HepG2 (cell line): ENCODE data around the gene MYO3B. TPM values are rescaled to one million over a fixed set of nuclear protein-coding genes. Genes with fewer than 3 reads are reported as not detected.

Experiments used
- ARNTL ChIP-seq: sonication (generic); formaldehyde crosslinking; IDR thresholded peaks from 2 replicates; pipeline ENCODE4 v1.4.0; 2020; ENCODE audit warnings: mild to moderate bottlenecking, missing genetic modification reagents
- JARID2 ChIP-seq: sonication (generic); formaldehyde crosslinking; IDR thresholded peaks from 2 replicates; pipeline ENCODE4 v1.8.1; 2023; ENCODE audit warnings: missing genetic modification reagents, inconsistent platforms; ENCODE audit not compliant: insufficient replicate concordance
- LCORL ChIP-seq, 2 experiments: fragments of 450-650 bp in 1 of 2; sonication (generic) in 1 of 2; formaldehyde crosslinking in 1 of 2; IDR thresholded peaks; 2 replicates each; pipeline versions ENCODE4 v1.5.0 to v1.6.1; 2017 to 2020; ENCODE audit warnings: antibody characterized with exemption in 1 of 2, missing genetic modification reagents in 1 of 2
- MTF1 ChIP-seq: sonication (generic); formaldehyde crosslinking; IDR thresholded peaks from 2 replicates; pipeline ENCODE4 v1.5.0; 2020; ENCODE audit warnings: missing genetic modification reagents
- MYC ChIP-seq: sonication (generic); formaldehyde crosslinking; IDR thresholded peaks from 2 replicates; pipeline ENCODE4 v1.9.0; 2021; ENCODE audit warnings: missing genetic modification reagents, borderline replicate concordance
- SMARCE1 ChIP-seq: fragments of 450-650 bp; IDR thresholded peaks from 2 replicates; pipeline ENCODE4 v1.6.1; 2017; ENCODE audit warnings: borderline replicate concordance
- SOX13 ChIP-seq, 3 experiments: fragments of 450-650 bp in 1 of 3; sonication (generic) in 1 of 3; formaldehyde crosslinking in 1 of 3; IDR thresholded peaks in 2 of 3; conservative IDR thresholded peaks in 1 of 3; 2 replicates each; pipeline versions ENCODE4 v1.5.0 to v1.6.1; 2016 to 2020; ENCODE audit warnings: antibody characterized with exemption in 1 of 3, mild to moderate bottlenecking in 1 of 3, missing compliant biosample characterization in 1 of 3, missing genetic modification reagents in 1 of 3, moderate library complexity in 1 of 3
- TBX2 ChIP-seq: sonication (generic); formaldehyde crosslinking; IDR thresholded peaks from 2 replicates; pipeline ENCODE4 v1.5.0; 2020; ENCODE audit warnings: missing genetic modification reagents, mild to moderate bottlenecking, borderline replicate concordance
- TOE1 ChIP-seq: sonication (generic); formaldehyde crosslinking; IDR thresholded peaks from 2 replicates; pipeline ENCODE4 v1.4.0; 2020; ENCODE audit warnings: mild to moderate bottlenecking, missing genetic modification reagents
- TP53 ChIP-seq: sonication (generic); formaldehyde crosslinking; conservative IDR thresholded peaks from 2 replicates; pipeline ENCODE4 v1.4.0; 2020; ENCODE audit warnings: missing genetic modification reagents
- ZNF468 ChIP-seq: sonication (generic); formaldehyde crosslinking; IDR thresholded peaks from 2 replicates; pipeline ENCODE4 v1.8.0; 2022; ENCODE audit warnings: mild to moderate bottlenecking, moderate library complexity, missing genetic modification reagents
- ZNF777 ChIP-seq: sonication (generic); formaldehyde crosslinking; IDR thresholded peaks from 2 replicates; pipeline ENCODE4 v1.4.0; 2020; ENCODE audit warnings: missing genetic modification reagents
- polyA plus RNA-seq, 8 experiments: library from polyadenylated mRNA; depleted of rRNA in 3 of 8; stranded (reverse) in 7 of 8; unstranded in 1 of 8; fragments of >200 nt; fragmentation: Illumina TruSeq in 4 of 8; extraction: Trizol in 4 of 8; gene quantifications; 2 replicates each; pipeline versions ENCODE4 v1.2.1 to v1.2.3, GENCODE V29; 2011 to 2016; ENCODE audit warnings: low read depth in 4 of 8, missing spikeins in 1 of 8, mixed read lengths in 1 of 8; ENCODE audit not compliant: insufficient read depth in 1 of 8
- total RNA-seq, 5 experiments: library from RNA; depleted of rRNA; stranded (reverse); fragments of >200 nt; fragmentation: Illumina TruSeq; extraction: Trizol; gene quantifications; 2 replicates each; pipeline ENCODE4 v1.2.3, GENCODE V29; 2016; ENCODE audit warnings: low read depth in 1 of 5
- TF ChIP-seq, protein P1 (sequence below): sonication (generic); formaldehyde crosslinking; IDR thresholded peaks from 2 replicates; pipeline ENCODE4 v1.5.0; 2020; ENCODE audit warnings: missing genetic modification reagents
- TF ChIP-seq, protein P2 (sequence below): sonication (generic); formaldehyde crosslinking; IDR thresholded peaks from 2 replicates; pipeline ENCODE4 v1.5.1; 2020; ENCODE audit warnings: mild to moderate bottlenecking, moderate library complexity, missing genetic modification reagents
- TF ChIP-seq, protein P3 (sequence below): sonication (generic); formaldehyde crosslinking; IDR thresholded peaks from 2 replicates; pipeline ENCODE4 v1.8.0; 2022; ENCODE audit warnings: mild to moderate bottlenecking, missing genetic modification reagents, moderate library complexity
- TF ChIP-seq, protein P4 (sequence below): sonication (generic); formaldehyde crosslinking; IDR thresholded peaks from 2 replicates; pipeline ENCODE4 v1.9.0; 2022; ENCODE audit warnings: missing genetic modification reagents, mild to moderate bottlenecking, borderline replicate concordance
- TF ChIP-seq, protein P5 (sequence below): sonication (generic); formaldehyde crosslinking; IDR thresholded peaks from 2 replicates; pipeline ENCODE4 v1.4.0; 2020; ENCODE audit warnings: mild to moderate bottlenecking, missing genetic modification reagents, borderline replicate concordance
- TF ChIP-seq, protein P6 (sequence below): sonication (generic); formaldehyde crosslinking; IDR thresholded peaks from 2 replicates; pipeline ENCODE4 v1.4.0; 2020; ENCODE audit warnings: missing genetic modification reagents

MYO3B gene
- total and polyA plus RNA-seq, 2 of the 13 experiments (the other 11 are each of a cell fraction or from before 2014, with no cell fraction given): 0.01 TPM; not detected in 1

DNA sequence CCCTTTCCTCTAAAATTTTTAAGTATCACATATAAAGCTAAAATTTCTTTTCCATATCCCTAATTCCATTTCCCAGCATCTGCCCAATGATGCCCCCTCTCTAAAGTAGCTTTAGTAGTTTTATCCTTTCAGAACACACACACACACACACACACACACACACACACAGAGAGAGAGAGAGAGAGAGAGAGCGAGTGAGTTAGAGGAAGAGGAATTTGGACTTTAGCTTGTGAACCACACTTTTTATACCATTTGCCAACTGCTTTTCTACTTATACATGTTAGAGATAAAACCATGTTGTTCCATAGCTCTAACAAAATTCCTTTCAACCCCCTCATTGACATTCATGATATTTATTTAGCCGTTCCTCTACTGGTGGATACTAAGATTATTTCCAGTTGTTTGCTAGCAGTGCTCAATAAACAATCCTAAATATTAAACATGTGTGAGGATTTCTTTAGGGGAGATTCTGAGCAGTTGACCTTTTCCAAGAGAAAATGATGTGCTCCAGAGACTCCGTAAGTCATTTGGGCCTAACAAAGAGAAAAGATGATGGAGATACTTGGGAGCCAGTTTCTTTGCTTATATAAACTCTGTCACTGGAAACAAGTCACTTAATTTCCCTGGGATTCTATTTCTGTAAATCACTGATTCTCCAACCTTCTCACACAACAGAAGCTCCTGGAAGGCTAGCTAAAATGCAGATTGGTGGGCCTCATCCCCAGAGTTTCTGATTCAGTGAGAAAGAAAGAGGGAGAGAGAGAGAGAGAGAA is 307.5 kb downstream of the MYO3B start (continued):
- TF ChIP-seq, protein P1, sequence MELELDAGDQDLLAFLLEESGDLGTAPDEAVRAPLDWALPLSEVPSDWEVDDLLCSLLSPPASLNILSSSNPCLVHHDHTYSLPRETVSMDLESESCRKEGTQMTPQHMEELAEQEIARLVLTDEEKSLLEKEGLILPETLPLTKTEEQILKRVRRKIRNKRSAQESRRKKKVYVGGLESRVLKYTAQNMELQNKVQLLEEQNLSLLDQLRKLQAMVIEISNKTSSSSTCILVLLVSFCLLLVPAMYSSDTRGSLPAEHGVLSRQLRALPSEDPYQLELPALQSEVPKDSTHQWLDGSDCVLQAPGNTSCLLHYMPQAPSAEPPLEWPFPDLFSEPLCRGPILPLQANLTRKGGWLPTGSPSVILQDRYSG (CRISPR knock-in tag): no peak
- TF ChIP-seq, protein P2, sequence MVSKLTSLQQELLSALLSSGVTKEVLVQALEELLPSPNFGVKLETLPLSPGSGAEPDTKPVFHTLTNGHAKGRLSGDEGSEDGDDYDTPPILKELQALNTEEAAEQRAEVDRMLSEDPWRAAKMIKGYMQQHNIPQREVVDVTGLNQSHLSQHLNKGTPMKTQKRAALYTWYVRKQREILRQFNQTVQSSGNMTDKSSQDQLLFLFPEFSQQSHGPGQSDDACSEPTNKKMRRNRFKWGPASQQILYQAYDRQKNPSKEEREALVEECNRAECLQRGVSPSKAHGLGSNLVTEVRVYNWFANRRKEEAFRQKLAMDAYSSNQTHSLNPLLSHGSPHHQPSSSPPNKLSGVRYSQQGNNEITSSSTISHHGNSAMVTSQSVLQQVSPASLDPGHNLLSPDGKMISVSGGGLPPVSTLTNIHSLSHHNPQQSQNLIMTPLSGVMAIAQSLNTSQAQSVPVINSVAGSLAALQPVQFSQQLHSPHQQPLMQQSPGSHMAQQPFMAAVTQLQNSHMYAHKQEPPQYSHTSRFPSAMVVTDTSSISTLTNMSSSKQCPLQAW (CRISPR knock-in tag): no peak
- TF ChIP-seq TOE1 (CRISPR knock-in tag): no peak
- no peak for TF ChIP-seq SOX13 (IDR thresholded peaks at IDR 0.05)
- TF ChIP-seq SOX13 (CRISPR knock-in tag; conservative IDR thresholded peaks at IDR 0.05 in 1 of 2, IDR thresholded peaks at IDR 0.05 in 1 of 2): 0 out of 4 replicates have a peak, but pooled peaks of 1 of the 2 experiments have one; percentile 11
- TF ChIP-seq TBX2 (CRISPR knock-in tag): no peak
- TF ChIP-seq, protein P3, sequence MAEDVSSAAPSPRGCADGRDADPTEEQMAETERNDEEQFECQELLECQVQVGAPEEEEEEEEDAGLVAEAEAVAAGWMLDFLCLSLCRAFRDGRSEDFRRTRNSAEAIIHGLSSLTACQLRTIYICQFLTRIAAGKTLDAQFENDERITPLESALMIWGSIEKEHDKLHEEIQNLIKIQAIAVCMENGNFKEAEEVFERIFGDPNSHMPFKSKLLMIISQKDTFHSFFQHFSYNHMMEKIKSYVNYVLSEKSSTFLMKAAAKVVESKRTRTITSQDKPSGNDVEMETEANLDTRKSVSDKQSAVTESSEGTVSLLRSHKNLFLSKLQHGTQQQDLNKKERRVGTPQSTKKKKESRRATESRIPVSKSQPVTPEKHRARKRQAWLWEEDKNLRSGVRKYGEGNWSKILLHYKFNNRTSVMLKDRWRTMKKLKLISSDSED (CRISPR knock-in tag): no peak
- TF ChIP-seq, protein P4, sequence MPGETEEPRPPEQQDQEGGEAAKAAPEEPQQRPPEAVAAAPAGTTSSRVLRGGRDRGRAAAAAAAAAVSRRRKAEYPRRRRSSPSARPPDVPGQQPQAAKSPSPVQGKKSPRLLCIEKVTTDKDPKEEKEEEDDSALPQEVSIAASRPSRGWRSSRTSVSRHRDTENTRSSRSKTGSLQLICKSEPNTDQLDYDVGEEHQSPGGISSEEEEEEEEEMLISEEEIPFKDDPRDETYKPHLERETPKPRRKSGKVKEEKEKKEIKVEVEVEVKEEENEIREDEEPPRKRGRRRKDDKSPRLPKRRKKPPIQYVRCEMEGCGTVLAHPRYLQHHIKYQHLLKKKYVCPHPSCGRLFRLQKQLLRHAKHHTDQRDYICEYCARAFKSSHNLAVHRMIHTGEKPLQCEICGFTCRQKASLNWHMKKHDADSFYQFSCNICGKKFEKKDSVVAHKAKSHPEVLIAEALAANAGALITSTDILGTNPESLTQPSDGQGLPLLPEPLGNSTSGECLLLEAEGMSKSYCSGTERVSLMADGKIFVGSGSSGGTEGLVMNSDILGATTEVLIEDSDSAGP: no peak
- peak; percentile 86 for TF ChIP-seq LCORL (IDR thresholded peaks at IDR 0.05)
- TF ChIP-seq LCORL (CRISPR knock-in tag; IDR thresholded peaks at IDR 0.05): peak; percentile 77
- no peak for TF ChIP-seq MYC (CRISPR knock-in tag)
- no peak for TF ChIP-seq ARNTL (CRISPR knock-in tag)
- no peak for TF ChIP-seq ZNF777
- no peak for TF ChIP-seq JARID2 (CRISPR knock-in tag)
- TF ChIP-seq, protein P5, sequence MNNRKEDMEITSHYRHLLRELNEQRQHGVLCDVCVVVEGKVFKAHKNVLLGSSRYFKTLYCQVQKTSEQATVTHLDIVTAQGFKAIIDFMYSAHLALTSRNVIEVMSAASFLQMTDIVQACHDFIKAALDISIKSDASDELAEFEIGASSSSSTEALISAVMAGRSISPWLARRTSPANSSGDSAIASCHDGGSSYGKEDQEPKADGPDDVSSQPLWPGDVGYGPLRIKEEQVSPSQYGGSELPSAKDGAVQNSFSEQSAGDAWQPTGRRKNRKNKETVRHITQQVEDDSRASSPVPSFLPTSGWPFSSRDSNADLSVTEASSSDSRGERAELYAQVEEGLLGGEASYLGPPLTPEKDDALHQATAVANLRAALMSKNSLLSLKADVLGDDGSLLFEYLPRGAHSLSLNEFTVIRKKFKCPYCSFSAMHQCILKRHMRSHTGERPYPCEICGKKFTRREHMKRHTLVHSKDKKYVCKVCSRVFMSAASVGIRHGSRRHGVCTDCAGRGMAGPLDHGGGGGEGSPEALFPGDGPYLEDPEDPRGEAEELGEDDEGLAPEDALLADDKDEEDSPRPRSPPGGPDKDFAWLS (CRISPR knock-in tag): no peak
- TF ChIP-seq, protein P6, sequence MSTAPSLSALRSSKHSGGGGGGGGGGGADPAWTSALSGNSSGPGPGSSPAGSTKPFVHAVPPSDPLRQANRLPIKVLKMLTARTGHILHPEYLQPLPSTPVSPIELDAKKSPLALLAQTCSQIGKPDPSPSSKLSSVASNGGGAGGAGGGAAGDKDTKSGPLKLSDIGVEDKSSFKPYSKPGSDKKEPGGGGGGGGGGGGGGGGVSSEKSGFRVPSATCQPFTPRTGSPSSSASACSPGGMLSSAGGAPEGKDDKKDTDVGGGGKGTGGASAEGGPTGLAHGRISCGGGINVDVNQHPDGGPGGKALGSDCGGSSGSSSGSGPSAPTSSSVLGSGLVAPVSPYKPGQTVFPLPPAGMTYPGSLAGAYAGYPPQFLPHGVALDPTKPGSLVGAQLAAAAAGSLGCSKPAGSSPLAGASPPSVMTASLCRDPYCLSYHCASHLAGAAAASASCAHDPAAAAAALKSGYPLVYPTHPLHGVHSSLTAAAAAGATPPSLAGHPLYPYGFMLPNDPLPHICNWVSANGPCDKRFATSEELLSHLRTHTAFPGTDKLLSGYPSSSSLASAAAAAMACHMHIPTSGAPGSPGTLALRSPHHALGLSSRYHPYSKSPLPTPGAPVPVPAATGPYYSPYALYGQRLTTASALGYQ: no peak
- no peak for TF ChIP-seq MTF1 (CRISPR knock-in tag)
- peak; percentile 55; the same call in 1 of the 2 replicates for TF ChIP-seq SMARCE1
- TF ChIP-seq ZNF468 (CRISPR knock-in tag): no peak
- no peak for TF ChIP-seq TP53 (CRISPR knock-in tag)
